K562 (cell line): Measurements from ENCODE around the gene TRIM47. TPM values are rescaled to one million over a fixed set of nuclear protein-coding genes. Genes with fewer than 3 reads are reported as not detected.

Experiments used
- ARID4B ChIP-seq: sonication (generic); formaldehyde crosslinking; IDR thresholded peaks from 2 replicates; pipeline ENCODE4 v1.8.0; 2022; ENCODE audit warnings: mild to moderate bottlenecking, missing genetic modification reagents
- CHD4 ChIP-seq: fragments of 200-600 bp; sonication (generic); IDR thresholded peaks from 3 replicates; pipeline ENCODE4 v1.6.1; 2012; ENCODE audit warnings: low read depth, mild to moderate bottlenecking, mixed read lengths, low read length, inconsistent platforms; ENCODE audit not compliant: insufficient read depth, insufficient replicate concordance, poor library complexity, severe bottlenecking
- ETV6 ChIP-seq, 3 experiments: fragments of 150-350 bp in 1 of 3; sonication (generic) in 1 of 3; formaldehyde crosslinking in 1 of 3; IDR thresholded peaks; 2 replicates each; pipeline versions ENCODE4 v1.6.1 to v1.8.0; 2014 to 2022; ENCODE audit warnings: borderline replicate concordance in 2 of 3, low read depth in 2 of 3, antibody characterized with exemption in 1 of 3, low read length in 1 of 3, mild to moderate bottlenecking in 1 of 3, missing genetic modification reagents in 1 of 3
- FOXM1 ChIP-seq, 2 experiments: fragments of 450-650 bp in 1 of 2; sonication (generic) in 1 of 2; formaldehyde crosslinking in 1 of 2; IDR thresholded peaks; 2 replicates each; pipeline versions ENCODE4 v1.6.1 to v1.9.0; 2017 to 2022; ENCODE audit warnings: low read depth in 2 of 2, mild to moderate bottlenecking in 2 of 2, missing genetic modification reagents in 1 of 2, moderate library complexity in 1 of 2
- GABPB1 ChIP-seq: sonication (generic); formaldehyde crosslinking; IDR thresholded peaks from 2 replicates; pipeline ENCODE4 v1.8.0; 2022; ENCODE audit warnings: mild to moderate bottlenecking, missing genetic modification reagents
- HDAC6 ChIP-seq: IDR thresholded peaks from 2 replicates; pipeline ENCODE4 v1.6.1; 2012; ENCODE audit warnings: low read depth, mild to moderate bottlenecking, control low read depth, inconsistent platforms, low read length, moderate library complexity
- JUND ChIP-seq, 2 experiments: IDR thresholded peaks; 2 replicates in 1 of 2; 3 replicates in 1 of 2; pipeline ENCODE4 v1.6.1; 2011; ENCODE audit warnings: borderline replicate concordance in 2 of 2, low read depth in 2 of 2, low read length in 2 of 2, improper control_type of control experiment in 1 of 2, missing biosample characterization in 1 of 2, missing genetic modification characterization in 1 of 2, missing genetic modification reagents in 1 of 2
- L3MBTL2 ChIP-seq: fragments of 450-650 bp; IDR thresholded peaks from 2 replicates; pipeline ENCODE4 v1.6.1; 2016; ENCODE audit warnings: mild to moderate bottlenecking, moderate library complexity
- MLX ChIP-seq, 2 experiments: fragments of 450-650 bp in 1 of 2; sonication (generic) in 1 of 2; formaldehyde crosslinking; conservative IDR thresholded peaks; 2 replicates each; pipeline versions ENCODE4 v1.4.0 to v1.8.1; 2020 to 2022; ENCODE audit warnings: mild to moderate bottlenecking in 1 of 2, missing genetic modification reagents in 1 of 2
- RBBP5 ChIP-seq: fragments of 200-600 bp; sonication (generic); IDR thresholded peaks from 2 replicates; pipeline ENCODE4 v1.6.1; 2012; ENCODE audit warnings: borderline replicate concordance, mild to moderate bottlenecking, low read length, control low read depth, inconsistent platforms; ENCODE audit not compliant: insufficient read depth, poor library complexity, severe bottlenecking
- RBFOX2 ChIP-seq: fragments of 200-400 bp; formaldehyde crosslinking; IDR thresholded peaks from 2 replicates; pipeline ENCODE4 v1.6.1; 2017; ENCODE audit warnings: low read depth, mild to moderate bottlenecking, low read length, moderate library complexity
- SIX5 ChIP-seq, 2 experiments: IDR thresholded peaks; 2 replicates each; pipeline ENCODE4 v1.6.1; 2011; ENCODE audit warnings: low read length in 2 of 2, borderline replicate concordance in 1 of 2, low read depth in 1 of 2, mild to moderate bottlenecking in 1 of 2, moderate library complexity in 1 of 2; ENCODE audit not compliant: insufficient read depth in 1 of 2
- SMAD2 ChIP-seq: fragments of 150-350 bp; IDR thresholded peaks from 2 replicates; pipeline ENCODE4 v1.6.1; 2014; ENCODE audit warnings: low read depth, mild to moderate bottlenecking, low read length
- TFAM ChIP-seq: fragments of 250-450 bp; sonication (Bioruptor Pico); conservative IDR thresholded peaks from 2 replicates; pipeline ENCODE4 v1.5.0; 2021; ENCODE audit warnings: mild to moderate bottlenecking, moderate library complexity
- TOE1 ChIP-seq, 2 experiments: fragments of 450-650 bp in 1 of 2; sonication (generic) in 1 of 2; formaldehyde crosslinking in 1 of 2; IDR thresholded peaks; 2 replicates each; pipeline versions ENCODE4 v1.7.1 to v1.8.0; 2016 to 2022; ENCODE audit warnings: borderline replicate concordance in 2 of 2, mild to moderate bottlenecking in 2 of 2, antibody characterized with exemption in 1 of 2, inconsistent platforms in 1 of 2, low read depth in 1 of 2, missing genetic modification reagents in 1 of 2, moderate library complexity in 1 of 2
- ZNF217 ChIP-seq: sonication (generic); formaldehyde crosslinking; IDR thresholded peaks from 2 replicates; pipeline ENCODE4 v1.8.0; 2022; ENCODE audit warnings: mild to moderate bottlenecking, missing genetic modification reagents
- polyA plus RNA-seq, 8 experiments: library from polyadenylated mRNA; depleted of rRNA in 4 of 8; stranded (reverse) in 5 of 8; unstranded in 3 of 8; fragments of >200 nt; fragmentation: Nextera tagmentation in 2 of 8; fragmentation: Illumina TruSeq in 1 of 8; extraction: Ambion mirVana in 2 of 8; extraction: Trizol in 1 of 8; gene quantifications; 2 replicates each; pipeline versions ENCODE4 v1.2.1 to v1.2.3, GENCODE V29; 2011 to 2014; ENCODE audit warnings: inconsistent platforms in 1 of 8, missing spikeins in 1 of 8
- total RNA-seq, 7 experiments: library from RNA; depleted of rRNA in 6 of 7; stranded (reverse); fragments of >200 nt in 6 of 7; fragmentation: Illumina TruSeq in 2 of 7; extraction: Trizol in 2 of 7; gene quantifications; 2 replicates each; pipeline versions ENCODE4 v1.2.1 to v1.2.3, GENCODE V29; 2011 to 2021; ENCODE audit warnings: low replicate concordance in 1 of 7
- TF ChIP-seq, protein P1 (sequence below): fragments of 450-650 bp; IDR thresholded peaks from 2 replicates; pipeline ENCODE4 v1.6.1; 2014; ENCODE audit warnings: low read depth, mild to moderate bottlenecking, moderate library complexity, borderline replicate concordance

The TRIM47 gene
- total and polyA plus RNA-seq, 9 of the 15 experiments (the other 6 are each of a cell fraction or from before 2014, with no cell fraction given), result 0.56 to 6.1 (median 3.2) TPM

DNA sequence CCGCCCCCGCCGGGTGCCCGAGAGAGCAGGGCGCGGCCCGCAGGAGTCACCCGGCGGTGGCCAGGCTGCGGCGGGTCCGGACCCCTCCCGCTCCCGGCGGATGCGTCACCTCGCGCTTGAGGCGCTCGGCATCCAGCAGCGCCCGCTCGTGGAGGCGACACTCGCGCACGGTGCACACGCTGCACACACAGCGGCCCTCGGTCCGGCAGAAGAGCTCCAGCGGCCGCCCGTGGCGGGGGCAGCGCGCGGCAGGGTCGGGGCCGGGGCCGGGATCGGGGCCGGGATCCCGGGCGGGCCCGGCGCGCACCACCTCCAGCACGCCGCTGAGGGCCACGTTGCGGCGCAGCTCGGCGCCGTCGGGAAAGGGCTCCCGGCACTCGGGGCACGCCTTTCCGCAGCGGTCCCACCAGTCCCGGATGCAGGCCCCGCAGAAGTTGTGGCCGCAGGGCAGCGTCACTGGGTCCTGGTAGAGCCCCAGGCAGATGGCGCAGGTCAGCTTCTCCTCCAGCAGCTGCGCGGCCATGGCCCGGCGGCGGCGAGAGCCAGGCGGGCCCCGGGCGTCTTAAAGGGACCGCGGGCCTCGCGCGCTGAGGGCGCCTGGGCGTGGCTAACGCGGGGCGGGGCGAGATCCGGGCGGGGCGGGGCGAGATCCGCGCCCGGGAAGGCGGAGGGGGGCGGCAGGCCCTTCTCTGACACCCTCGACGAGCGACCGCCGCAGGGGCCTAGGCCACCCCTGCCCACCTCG, 18.2 kb upstream of the TRIM47 start, which contains the start of gene TRIM65 (continued):
- TF ChIP-seq CHD4, result no peak
- no peak for TF ChIP-seq ETV6 (IDR thresholded peaks at IDR 0.05; ENCODE audit: borderline replicate concordance in 1 of 2, low read depth in 2 of 2, low read length in 1 of 2)
- TF ChIP-seq ETV6 (CRISPR knock-in tag; IDR thresholded peaks at IDR 0.05; ENCODE audit: borderline replicate concordance), result no peak
- peak; percentile 54; the same call in 1 of the 2 replicates for TF ChIP-seq ARID4B (CRISPR knock-in tag)
- peak; percentile 77 for TF ChIP-seq RBBP5
- TF ChIP-seq RBFOX2, result peak; percentile 87
- peak; percentile 88 for TF ChIP-seq JUND (IDR thresholded peaks at IDR 0.05; ENCODE audit: borderline replicate concordance, low read depth, low read length)
- TF ChIP-seq JUND (tag; IDR thresholded peaks at IDR 0.05; ENCODE audit: borderline replicate concordance, low read depth, low read length), result peak; percentile 71; the same call in 1 of the 3 replicates
- TF ChIP-seq HDAC6, result no peak
- no peak for TF ChIP-seq TOE1 (IDR thresholded peaks at IDR 0.05; ENCODE audit: borderline replicate concordance)
- TF ChIP-seq TOE1 (CRISPR knock-in tag; IDR thresholded peaks at IDR 0.05; ENCODE audit: borderline replicate concordance, low read depth), result no peak
- no peak for TF ChIP-seq TFAM (CRISPR knock-in tag)
- TF ChIP-seq, protein P1, sequence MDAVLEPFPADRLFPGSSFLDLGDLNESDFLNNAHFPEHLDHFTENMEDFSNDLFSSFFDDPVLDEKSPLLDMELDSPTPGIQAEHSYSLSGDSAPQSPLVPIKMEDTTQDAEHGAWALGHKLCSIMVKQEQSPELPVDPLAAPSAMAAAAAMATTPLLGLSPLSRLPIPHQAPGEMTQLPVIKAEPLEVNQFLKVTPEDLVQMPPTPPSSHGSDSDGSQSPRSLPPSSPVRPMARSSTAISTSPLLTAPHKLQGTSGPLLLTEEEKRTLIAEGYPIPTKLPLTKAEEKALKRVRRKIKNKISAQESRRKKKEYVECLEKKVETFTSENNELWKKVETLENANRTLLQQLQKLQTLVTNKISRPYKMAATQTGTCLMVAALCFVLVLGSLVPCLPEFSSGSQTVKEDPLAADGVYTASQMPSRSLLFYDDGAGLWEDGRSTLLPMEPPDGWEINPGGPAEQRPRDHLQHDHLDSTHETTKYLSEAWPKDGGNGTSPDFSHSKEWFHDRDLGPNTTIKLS, result peak; percentile 78
- TF ChIP-seq L3MBTL2, result peak; percentile 67
- no peak for TF ChIP-seq MLX (CRISPR knock-in tag; conservative IDR thresholded peaks at IDR 0.05)
- no peak for TF ChIP-seq SIX5 (IDR thresholded peaks at IDR 0.05; ENCODE audit: borderline replicate concordance in 1 of 2, insufficient read depth in 1 of 2, low read depth in 1 of 2, low read length in 2 of 2)
- peak; percentile 81 for TF ChIP-seq GABPB1
- no peak for TF ChIP-seq SMAD2
- no peak for TF ChIP-seq ZNF217 (CRISPR knock-in tag)
- TF ChIP-seq FOXM1 (IDR thresholded peaks at IDR 0.05; ENCODE audit: low read depth), result no peak
- TF ChIP-seq FOXM1 (CRISPR knock-in tag; IDR thresholded peaks at IDR 0.05; ENCODE audit: low read depth), result no peak
